GM18505 (cell line): ENCODE measurements around the gene ACSL6.

Experiments used
- ATAC-seq: cut with Tn5 transposase; IDR thresholded peaks from one replicate; pipeline ENCODE4 v1.9.1; 2021; ENCODE audit not compliant: unreplicated experiment
- POLR2A ChIP-seq: IDR thresholded peaks from 4 replicates; pipeline ENCODE4 v1.6.1; 2011; ENCODE audit warnings: borderline replicate concordance; ENCODE audit not compliant: insufficient read depth, insufficient read length; ENCODE audit errors: extremely low read depth

The ACSL6 gene

GRCh38 chr5:131983244-131983771 lies 28.1 kb downstream of the ACSL6 start:
- ATAC-seq = no peak
- no peak for TF ChIP-seq POLR2A

- no peak for TF ChIP-seq POLR2A
- ATAC-seq = no peak
Measured at GRCh38 chr5:131981516-131981915, 29.9 kb downstream of the ACSL6 start.

GRCh38 chr5:131980696-131981095 lies 30.8 kb downstream of the ACSL6 start:
- ATAC-seq = no peak
- no peak for TF ChIP-seq POLR2A

- no peak for ATAC-seq
- TF ChIP-seq POLR2A = no peak
Measured at GRCh38 chr5:131979816-131980215, 31.6 kb downstream of the ACSL6 start.

GRCh38 chr5:131977212-131977604 lies 34.2 kb downstream of the ACSL6 start:
- no peak for TF ChIP-seq POLR2A
- no peak for ATAC-seq

- ATAC-seq = no peak
- no peak for TF ChIP-seq POLR2A
Measured at GRCh38 chr5:131976414-131977211, 34.8 kb downstream of the ACSL6 start.

GRCh38 chr5:131974956-131975726 lies 36.3 kb downstream of the ACSL6 start:
- ATAC-seq = no peak
- TF ChIP-seq POLR2A = no peak

- no peak for ATAC-seq
- TF ChIP-seq POLR2A = no peak
Measured at GRCh38 chr5:131974622-131974955, 36.9 kb downstream of the ACSL6 start.

- no peak for TF ChIP-seq POLR2A
- no peak for ATAC-seq
Measured at GRCh38 chr5:131974016-131974415, 37.4 kb downstream of the ACSL6 start.

- no peak for TF ChIP-seq POLR2A
- ATAC-seq = no peak
Measured at GRCh38 chr5:131973089-131973712, 38.3 kb downstream of the ACSL6 start.

- TF ChIP-seq POLR2A = no peak
- no peak for ATAC-seq
Measured at GRCh38 chr5:131968396-131968954, 43.0 kb downstream of the ACSL6 start.

- ATAC-seq = no peak
- TF ChIP-seq POLR2A = no peak
Measured at GRCh38 chr5:131966551-131966950, 44.9 kb downstream of the ACSL6 start.

GRCh38 chr5:131965826-131966415 lies 45.5 kb downstream of the ACSL6 start:
- no peak for TF ChIP-seq POLR2A
- ATAC-seq = no peak
